ENCODE data around the gene CARS1. TPM values are rescaled to one million over a fixed set of nuclear protein-coding genes. Genes with fewer than 3 reads are reported as not detected.

CARS1 gene
- polyA plus RNA-seq, 2 donors = 22.8 to 29.0 TPM

- H3K27ac ChIP-seq (ENCODE audit: low read depth in 2 of 2, low read length in 1 of 2) = peak overlapping the region; percentile 93 to 94
- WGBS, 2 donors = 92 to 97% methylated on average over 10 of the region's 10 CpGs
- H3K27me3 ChIP-seq (ENCODE audit: control insufficient read depth in 1 of 2, insufficient read depth in 2 of 2, low read length in 2 of 2) = no peaks in the 10 kb centered on the region
- no peaks in the 10 kb centered on the region for H3K9me3 ChIP-seq (ENCODE audit: control insufficient read depth in 2 of 2, insufficient read depth in 1 of 2, low read depth in 1 of 2, low read length in 1 of 2)
- peaks cover 11 to 38% of the 10 kb centered on the region in 2 donors for H3K4me1 ChIP-seq (ENCODE audit: control insufficient read depth in 2 of 2, insufficient read depth in 2 of 2, low read length in 1 of 2)
- H3K4me3 ChIP-seq (ENCODE audit: low read depth in 1 of 2, low read length in 2 of 2) = no peak overlapping the region
- H3K36me3 ChIP-seq (ENCODE audit: control insufficient read depth in 2 of 2, insufficient read depth in 2 of 2, low read length in 1 of 2) = peaks cover 16 to 35% of the 10 kb centered on the region in 2 donors
Observed at GRCh38 chr11:3004481-3004880, 52.7 kb downstream of the CARS1 start.

- Histone ChIP-seq H3K27me3 (ENCODE audit: control insufficient read depth in 1 of 2, insufficient read depth in 2 of 2, low read length in 2 of 2) (no peaks in the 10 kb centered on the region), H3K9me3 (ENCODE audit: control insufficient read depth in 2 of 2, insufficient read depth in 1 of 2, low read depth in 1 of 2, low read length in 1 of 2) (no peaks in the 10 kb centered on the region), H3K4me3 (ENCODE audit: low read depth in 1 of 2, low read length in 2 of 2) (no peak overlapping the region), H3K36me3 (ENCODE audit: control insufficient read depth in 2 of 2, insufficient read depth in 2 of 2, low read length in 1 of 2) (peaks cover 12 to 32% of the 10 kb centered on the region in 2 donors), H3K27ac (ENCODE audit: low read depth in 2 of 2, low read length in 1 of 2) (peak overlapping the region; percentile 93 to 94), H3K4me1 (ENCODE audit: control insufficient read depth in 2 of 2, insufficient read depth in 2 of 2, low read length in 1 of 2) (peaks cover 11 to 38% of the 10 kb centered on the region in 2 donors)
- WGBS, 2 donors = 56 to 63% methylated on average over 12 of the region's 12 CpGs
Observed at GRCh38 chr11:3003396-3004231, 53.6 kb downstream of the CARS1 start.

- Histone ChIP-seq H3K4me3 (ENCODE audit: low read depth in 1 of 2, low read length in 2 of 2) (no peak overlapping the region), H3K27ac (ENCODE audit: low read depth in 2 of 2, low read length in 1 of 2) (peak overlapping the region; percentile 93 to 94), H3K9me3 (ENCODE audit: control insufficient read depth in 2 of 2, insufficient read depth in 1 of 2, low read depth in 1 of 2, low read length in 1 of 2) (no peaks in the 10 kb centered on the region), H3K27me3 (ENCODE audit: control insufficient read depth in 1 of 2, insufficient read depth in 2 of 2, low read length in 2 of 2) (no peaks in the 10 kb centered on the region), H3K4me1 (ENCODE audit: control insufficient read depth in 2 of 2, insufficient read depth in 2 of 2, low read length in 1 of 2) (peaks cover 11 to 38% of the 10 kb centered on the region in 2 donors), H3K36me3 (ENCODE audit: control insufficient read depth in 2 of 2, insufficient read depth in 2 of 2, low read length in 1 of 2) (peaks cover 11 to 32% of the 10 kb centered on the region in 2 donors)
- 65 to 79% methylated on average over 8 of the region's 8 CpGs for WGBS, 2 donors
Observed at GRCh38 chr11:3002871-3003270, 54.4 kb downstream of the CARS1 start.

- H3K4me1 ChIP-seq (ENCODE audit: control insufficient read depth in 2 of 2, insufficient read depth in 2 of 2, low read length in 1 of 2) = peaks cover 11 to 38% of the 10 kb centered on the region in 2 donors
- WGBS, 2 donors = 83 to 87% methylated on average over 8 of the region's 8 CpGs
- peaks cover 8 to 31% of the 10 kb centered on the region in 2 donors for H3K36me3 ChIP-seq (ENCODE audit: control insufficient read depth in 2 of 2, insufficient read depth in 2 of 2, low read length in 1 of 2)
- no peaks in the 10 kb centered on the region for H3K9me3 ChIP-seq (ENCODE audit: control insufficient read depth in 2 of 2, insufficient read depth in 1 of 2, low read depth in 1 of 2, low read length in 1 of 2)
- H3K27ac ChIP-seq (ENCODE audit: low read depth in 2 of 2, low read length in 1 of 2) = peak overlapping the region in 1 of 2 donors; percentile 93
- no peaks in the 10 kb centered on the region for H3K27me3 ChIP-seq (ENCODE audit: control insufficient read depth in 1 of 2, insufficient read depth in 2 of 2, low read length in 2 of 2)
- H3K4me3 ChIP-seq (ENCODE audit: low read depth in 1 of 2, low read length in 2 of 2) = no peak overlapping the region
Observed at GRCh38 chr11:3002351-3002861, 54.8 kb downstream of the CARS1 start.

GRCh38 chr11:3001496-3001895 lies 55.7 kb downstream of the CARS1 start:
- H3K27ac ChIP-seq (ENCODE audit: low read depth in 2 of 2, low read length in 1 of 2) = peak overlapping the region; percentile 90 to 94

GRCh38 chr11:3000032-3000961 lies 56.9 kb downstream of the CARS1 start:
- WGBS, 2 donors = 45 to 51% methylated on average over 17 of the region's 17 CpGs
- Histone ChIP-seq H3K27ac (ENCODE audit: low read depth in 2 of 2, low read length in 1 of 2) (peak overlapping the region; percentile 90 to 94), H3K27me3 (ENCODE audit: control insufficient read depth in 1 of 2, insufficient read depth in 2 of 2, low read length in 2 of 2) (no peaks in the 10 kb centered on the region), H3K9me3 (ENCODE audit: control insufficient read depth in 2 of 2, insufficient read depth in 1 of 2, low read depth in 1 of 2, low read length in 1 of 2) (no peaks in the 10 kb centered on the region), H3K4me3 (ENCODE audit: low read depth in 1 of 2, low read length in 2 of 2) (no peak overlapping the region), H3K36me3 (ENCODE audit: control insufficient read depth in 2 of 2, insufficient read depth in 2 of 2, low read length in 1 of 2) (peaks cover 8 to 26% of the 10 kb centered on the region in 2 donors), H3K4me1 (ENCODE audit: control insufficient read depth in 2 of 2, insufficient read depth in 2 of 2, low read length in 1 of 2) (peaks cover 11 to 38% of the 10 kb centered on the region in 2 donors)

More at GRCh38 chr11:3001496-3001895, 55.7 kb downstream of the CARS1 start:
- Histone ChIP-seq H3K4me3 (ENCODE audit: low read depth in 1 of 2, low read length in 2 of 2) (no peak overlapping the region), H3K9me3 (ENCODE audit: control insufficient read depth in 2 of 2, insufficient read depth in 1 of 2, low read depth in 1 of 2, low read length in 1 of 2) (no peaks in the 10 kb centered on the region), H3K36me3 (ENCODE audit: control insufficient read depth in 2 of 2, insufficient read depth in 2 of 2, low read length in 1 of 2) (peaks cover 8 to 28% of the 10 kb centered on the region in 2 donors), H3K4me1 (ENCODE audit: control insufficient read depth in 2 of 2, insufficient read depth in 2 of 2, low read length in 1 of 2) (peaks cover 11 to 38% of the 10 kb centered on the region in 2 donors), H3K27me3 (ENCODE audit: control insufficient read depth in 1 of 2, insufficient read depth in 2 of 2, low read length in 2 of 2) (no peaks in the 10 kb centered on the region)
- WGBS, 2 donors = 45 to 71% methylated on average over 6 of the region's 6 CpGs

- H3K4me3 ChIP-seq (ENCODE audit: low read depth in 1 of 2, low read length in 2 of 2) = no peak overlapping the region
- 89 to 96% methylated on average over 10 of the region's 10 CpGs for WGBS, 2 donors
- no peaks in the 10 kb centered on the region for H3K27me3 ChIP-seq (ENCODE audit: control insufficient read depth in 1 of 2, insufficient read depth in 2 of 2, low read length in 2 of 2)
- peaks cover 11 to 37% of the 10 kb centered on the region in 2 donors for H3K4me1 ChIP-seq (ENCODE audit: control insufficient read depth in 2 of 2, insufficient read depth in 2 of 2, low read length in 1 of 2)
- H3K36me3 ChIP-seq (ENCODE audit: control insufficient read depth in 2 of 2, insufficient read depth in 2 of 2, low read length in 1 of 2) = peaks cover 7 to 26% of the 10 kb centered on the region in 2 donors
- no peak overlapping the region for H3K27ac ChIP-seq (ENCODE audit: low read depth in 2 of 2, low read length in 1 of 2)
- H3K9me3 ChIP-seq (ENCODE audit: control insufficient read depth in 2 of 2, insufficient read depth in 1 of 2, low read depth in 1 of 2, low read length in 1 of 2) = no peaks in the 10 kb centered on the region
Observed at GRCh38 chr11:2999464-2999998, 57.7 kb downstream of the CARS1 start.

GRCh38 chr11:2998073-2998850 lies 59.0 kb downstream of the CARS1 start:
- Histone ChIP-seq H3K9me3 (ENCODE audit: control insufficient read depth in 2 of 2, insufficient read depth in 1 of 2, low read depth in 1 of 2, low read length in 1 of 2) (no peaks in the 10 kb centered on the region), H3K27ac (ENCODE audit: low read depth in 2 of 2, low read length in 1 of 2) (no peak overlapping the region), H3K27me3 (ENCODE audit: control insufficient read depth in 1 of 2, insufficient read depth in 2 of 2, low read length in 2 of 2) (no peaks in the 10 kb centered on the region), H3K4me1 (ENCODE audit: control insufficient read depth in 2 of 2, insufficient read depth in 2 of 2, low read length in 1 of 2) (peaks cover 11 to 24% of the 10 kb centered on the region in 2 donors), H3K4me3 (ENCODE audit: low read depth in 1 of 2, low read length in 2 of 2) (no peak overlapping the region), H3K36me3 (ENCODE audit: control insufficient read depth in 2 of 2, insufficient read depth in 2 of 2, low read length in 1 of 2) (peaks cover 3 to 18% of the 10 kb centered on the region in 2 donors)
- WGBS, 2 donors = 80 to 85% methylated on average over 6 to 7 of the region's 7 CpGs
